ENCODE data around the gene WFDC9.
"Not testable (repeated sequence)": the region's sequence is repeated elsewhere in the genome, so short reads cannot be mapped to it uniquely, and the experiment has no call there.

WFDC9 gene

GRCh38 chr20:45647441-45648050 is 16.5 kb upstream of the WFDC9 start:
- no peak overlapping the region for H3K9ac ChIP-seq (ENCODE audit: low read depth, low read length, poor library complexity, severe bottlenecking)
- H3K9me3 ChIP-seq (ENCODE audit: insufficient read depth, low read depth, low read length): no peaks in the 10 kb centered on the region
- H2AFZ ChIP-seq (ENCODE audit: low read length): no peak overlapping the region
- no peaks in the 10 kb centered on the region for H3K36me3 ChIP-seq (ENCODE audit: insufficient read depth, low read length)
- no peaks in the 10 kb centered on the region for H3K9me2 ChIP-seq (replicated peaks; ENCODE audit: low read depth, low read length)
- TF ChIP-seq EZH2phosphoT487 (IDR thresholded peaks at IDR 0.05; ENCODE audit: borderline replicate concordance) (no peak), CTCF (conservative IDR thresholded peaks at IDR 0.05; ENCODE audit: low read length) (no peak)
- H3K27me3 ChIP-seq (ENCODE audit: insufficient read depth, low read length, poor library complexity, severe bottlenecking): no peaks in the 10 kb centered on the region
- H3K4me3 ChIP-seq (ENCODE audit: low read length, poor library complexity, severe bottlenecking): no peak overlapping the region
- no peak overlapping the region for H3K4me2 ChIP-seq (ENCODE audit: low read depth, low read length, poor library complexity, severe bottlenecking)
- no peaks in the 10 kb centered on the region for H4K20me1 ChIP-seq (ENCODE audit: insufficient read depth, low read length, poor library complexity, severe bottlenecking)
- no peaks in the 10 kb centered on the region for H3F3A ChIP-seq (ENCODE audit: low read depth)
- no peaks in the 10 kb centered on the region for H3K4me1 ChIP-seq (ENCODE audit: insufficient read depth, low read length, poor library complexity, severe bottlenecking)
- no peaks in the 10 kb centered on the region for H3K79me2 ChIP-seq (ENCODE audit: insufficient read depth, low read length)

GRCh38 chr20:45646875-45647274 is 15.8 kb upstream of the WFDC9 start:
- no peaks in the 10 kb centered on the region for H3F3A ChIP-seq (ENCODE audit: low read depth)
- no peak overlapping the region for H2AFZ ChIP-seq (ENCODE audit: low read length)
- no peak overlapping the region for H3K4me2 ChIP-seq (ENCODE audit: low read depth, low read length, poor library complexity, severe bottlenecking)
- H3K36me3 ChIP-seq (ENCODE audit: insufficient read depth, low read length): no peaks in the 10 kb centered on the region
- no peaks in the 10 kb centered on the region for H3K79me2 ChIP-seq (ENCODE audit: insufficient read depth, low read length)
- TF ChIP-seq CTCF (conservative IDR thresholded peaks at IDR 0.05; ENCODE audit: low read length) (no peak), EZH2phosphoT487 (IDR thresholded peaks at IDR 0.05; ENCODE audit: borderline replicate concordance) (no peak)
- H3K27me3 ChIP-seq (ENCODE audit: insufficient read depth, low read length, poor library complexity, severe bottlenecking): no peaks in the 10 kb centered on the region
- H4K20me1 ChIP-seq (ENCODE audit: insufficient read depth, low read length, poor library complexity, severe bottlenecking): no peaks in the 10 kb centered on the region
- no peaks in the 10 kb centered on the region for H3K9me3 ChIP-seq (ENCODE audit: insufficient read depth, low read depth, low read length)
- no peaks in the 10 kb centered on the region for H3K9me2 ChIP-seq (replicated peaks; ENCODE audit: low read depth, low read length)
- no peak overlapping the region for H3K9ac ChIP-seq (ENCODE audit: low read depth, low read length, poor library complexity, severe bottlenecking)
- no peak overlapping the region for H3K4me3 ChIP-seq (ENCODE audit: low read length, poor library complexity, severe bottlenecking)
- no peaks in the 10 kb centered on the region for H3K4me1 ChIP-seq (ENCODE audit: insufficient read depth, low read length, poor library complexity, severe bottlenecking)

GRCh38 chr20:45645869-45646268 is 14.8 kb upstream of the WFDC9 start:
- H3K36me3 ChIP-seq (ENCODE audit: insufficient read depth, low read length); H3K9me3 ChIP-seq (ENCODE audit: insufficient read depth, low read depth, low read length); H3K9me2 ChIP-seq (replicated peaks; ENCODE audit: low read depth, low read length); H3F3A ChIP-seq (ENCODE audit: low read depth); H4K20me1 ChIP-seq (ENCODE audit: insufficient read depth, low read length, poor library complexity, severe bottlenecking); H2AFZ ChIP-seq (ENCODE audit: low read length); H3K9ac ChIP-seq (ENCODE audit: low read depth, low read length, poor library complexity, severe bottlenecking); H3K4me1 ChIP-seq (ENCODE audit: insufficient read depth, low read length, poor library complexity, severe bottlenecking); H3K4me3 ChIP-seq (ENCODE audit: low read length, poor library complexity, severe bottlenecking); H3K4me2 ChIP-seq (ENCODE audit: low read depth, low read length, poor library complexity, severe bottlenecking); H3K79me2 ChIP-seq (ENCODE audit: insufficient read depth, low read length); H3K27me3 ChIP-seq (ENCODE audit: insufficient read depth, low read length, poor library complexity, severe bottlenecking): not testable (repeated sequence)

GRCh38 chr20:45641076-45641475 is 10.0 kb upstream of the WFDC9 start:
- not testable (repeated sequence) for H3K36me3 ChIP-seq (ENCODE audit: insufficient read depth, low read length); H3K4me3 ChIP-seq (ENCODE audit: low read length, poor library complexity, severe bottlenecking); H3K4me1 ChIP-seq (ENCODE audit: insufficient read depth, low read length, poor library complexity, severe bottlenecking); H3K27me3 ChIP-seq (ENCODE audit: insufficient read depth, low read length, poor library complexity, severe bottlenecking); H3K4me2 ChIP-seq (ENCODE audit: low read depth, low read length, poor library complexity, severe bottlenecking); H3F3A ChIP-seq (ENCODE audit: low read depth); H3K9me3 ChIP-seq (ENCODE audit: insufficient read depth, low read depth, low read length); H3K79me2 ChIP-seq (ENCODE audit: insufficient read depth, low read length); H3K9me2 ChIP-seq (replicated peaks; ENCODE audit: low read depth, low read length); H2AFZ ChIP-seq (ENCODE audit: low read length); H4K20me1 ChIP-seq (ENCODE audit: insufficient read depth, low read length, poor library complexity, severe bottlenecking); H3K9ac ChIP-seq (ENCODE audit: low read depth, low read length, poor library complexity, severe bottlenecking)
